Measurements from ENCODE around the gene ATG4B.

ATG4B gene

DNA sequence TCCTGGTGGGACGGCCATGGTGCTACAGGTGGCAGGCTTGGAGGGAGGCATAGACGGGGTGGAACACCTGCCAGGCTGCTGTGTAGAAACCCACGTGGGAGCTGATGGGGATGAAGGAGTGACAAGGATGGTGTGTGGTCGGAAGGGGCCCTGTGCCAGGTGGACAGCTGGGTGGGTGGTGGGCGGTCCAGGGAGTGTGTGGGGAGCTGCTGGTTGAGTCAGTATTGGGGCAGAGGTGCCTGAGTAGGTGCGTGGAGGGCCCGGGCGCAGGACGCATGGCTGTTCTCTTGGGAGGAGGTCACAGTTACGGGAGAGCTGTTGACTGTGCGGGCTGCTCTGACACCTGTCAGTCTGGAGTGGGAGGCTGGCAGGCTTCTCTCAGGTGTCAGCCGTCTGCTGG is 84.4 kb downstream of the ATG4B start:
- Histone ChIP-seq H3K9me3 (ENCODE audit: control insufficient read depth, low read length) (no peaks in the 10 kb centered on the region), H3K79me2 (no peaks in the 10 kb centered on the region), H3K4me3 (ENCODE audit: low read depth, low read length) (no peak overlapping the region), H3K36me3 (ENCODE audit: control insufficient read depth, insufficient read depth, low read length) (no peaks in the 10 kb centered on the region), H3K4me1 (no peaks in the 10 kb centered on the region), H3K9ac (no peak overlapping the region), H3K4me2 (ENCODE audit: low read length) (no peak overlapping the region), H2AFZ (no peak overlapping the region), H3K27ac (no peak overlapping the region), H3K27me3 (ENCODE audit: control insufficient read depth, insufficient read depth, low read length) (no peaks in the 10 kb centered on the region)
- TF ChIP-seq, protein P1, sequence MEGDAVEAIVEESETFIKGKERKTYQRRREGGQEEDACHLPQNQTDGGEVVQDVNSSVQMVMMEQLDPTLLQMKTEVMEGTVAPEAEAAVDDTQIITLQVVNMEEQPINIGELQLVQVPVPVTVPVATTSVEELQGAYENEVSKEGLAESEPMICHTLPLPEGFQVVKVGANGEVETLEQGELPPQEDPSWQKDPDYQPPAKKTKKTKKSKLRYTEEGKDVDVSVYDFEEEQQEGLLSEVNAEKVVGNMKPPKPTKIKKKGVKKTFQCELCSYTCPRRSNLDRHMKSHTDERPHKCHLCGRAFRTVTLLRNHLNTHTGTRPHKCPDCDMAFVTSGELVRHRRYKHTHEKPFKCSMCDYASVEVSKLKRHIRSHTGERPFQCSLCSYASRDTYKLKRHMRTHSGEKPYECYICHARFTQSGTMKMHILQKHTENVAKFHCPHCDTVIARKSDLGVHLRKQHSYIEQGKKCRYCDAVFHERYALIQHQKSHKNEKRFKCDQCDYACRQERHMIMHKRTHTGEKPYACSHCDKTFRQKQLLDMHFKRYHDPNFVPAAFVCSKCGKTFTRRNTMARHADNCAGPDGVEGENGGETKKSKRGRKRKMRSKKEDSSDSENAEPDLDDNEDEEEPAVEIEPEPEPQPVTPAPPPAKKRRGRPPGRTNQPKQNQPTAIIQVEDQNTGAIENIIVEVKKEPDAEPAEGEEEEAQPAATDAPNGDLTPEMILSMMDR (IDR thresholded peaks at IDR 0.05): no peak

DNA sequence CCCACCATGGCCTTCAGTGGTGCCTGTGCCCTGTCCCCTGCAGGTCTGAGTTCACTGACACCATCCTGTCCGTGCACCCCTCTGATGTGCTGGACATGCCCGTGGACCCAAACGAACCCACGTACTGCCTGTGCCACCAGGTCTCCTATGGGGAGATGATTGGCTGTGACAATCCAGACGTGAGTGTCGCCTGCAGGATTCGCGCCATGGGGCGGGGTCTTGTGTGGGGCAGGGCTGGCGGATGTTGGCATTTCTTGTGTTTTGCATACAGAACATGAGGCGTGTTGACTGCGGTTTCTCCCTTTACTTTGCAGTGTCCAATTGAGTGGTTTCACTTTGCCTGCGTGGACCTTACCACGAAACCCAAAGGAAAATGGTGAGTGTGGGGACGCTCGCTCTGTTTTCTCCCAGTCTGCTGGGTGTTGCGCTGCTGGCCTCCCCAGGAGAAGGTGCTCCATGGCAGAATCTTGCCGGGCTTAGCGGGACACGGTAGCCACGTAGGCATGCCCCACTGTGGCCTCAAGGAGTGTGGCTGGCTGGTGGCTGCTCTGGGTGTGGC is 85.5 kb downstream of the ATG4B start:
- TF ChIP-seq, protein P1 (IDR thresholded peaks at IDR 0.05): no peak
- Histone ChIP-seq H3K27ac (no peak overlapping the region), H3K36me3 (ENCODE audit: control insufficient read depth, insufficient read depth, low read length) (no peaks in the 10 kb centered on the region)

More for the DNA sequence above, 85.5 kb downstream of the ATG4B start:
- H3K9me3 ChIP-seq (ENCODE audit: control insufficient read depth, low read length): no peaks in the 10 kb centered on the region
- H3K79me2 ChIP-seq: no peaks in the 10 kb centered on the region
- no peak overlapping the region for H3K4me2 ChIP-seq (ENCODE audit: low read length)
- no peak overlapping the region for H3K9ac ChIP-seq
- H3K4me3 ChIP-seq (ENCODE audit: low read depth, low read length): no peak overlapping the region
- H3K4me1 ChIP-seq: no peaks in the 10 kb centered on the region
- H2AFZ ChIP-seq: no peak overlapping the region
- no peaks in the 10 kb centered on the region for H3K27me3 ChIP-seq (ENCODE audit: control insufficient read depth, insufficient read depth, low read length)

All from parathyroid adenoma (tissue), 2 donors.